NCI-H1105 treated with DMSO at 0.1 percent for 48 hours (cell line): ENCODE results near the gene AKTIP.
A peak's percentile ranks its signal among the peaks of the same experiment; 100 is the strongest.
"Not testable (repeated sequence)": the region's sequence is repeated elsewhere in the genome, so short reads cannot be mapped to it uniquely, and the experiment has no call there.

ENCODE experiments used
- DNase-seq: peaks from one replicate; lab custom pipeline; 2025; lab: John Stamatoyannopoulos, UW

Gene AKTIP

GRCh38 chr16:53502331-53503269 is at the start of gene AKTIP:
Gene AKTIP, minus strand, starts transcription at chr16:53503209. Its CDS starts 2,950 bp downstream, at chr16:53500259.
- no peak for DNase-seq

DNA sequence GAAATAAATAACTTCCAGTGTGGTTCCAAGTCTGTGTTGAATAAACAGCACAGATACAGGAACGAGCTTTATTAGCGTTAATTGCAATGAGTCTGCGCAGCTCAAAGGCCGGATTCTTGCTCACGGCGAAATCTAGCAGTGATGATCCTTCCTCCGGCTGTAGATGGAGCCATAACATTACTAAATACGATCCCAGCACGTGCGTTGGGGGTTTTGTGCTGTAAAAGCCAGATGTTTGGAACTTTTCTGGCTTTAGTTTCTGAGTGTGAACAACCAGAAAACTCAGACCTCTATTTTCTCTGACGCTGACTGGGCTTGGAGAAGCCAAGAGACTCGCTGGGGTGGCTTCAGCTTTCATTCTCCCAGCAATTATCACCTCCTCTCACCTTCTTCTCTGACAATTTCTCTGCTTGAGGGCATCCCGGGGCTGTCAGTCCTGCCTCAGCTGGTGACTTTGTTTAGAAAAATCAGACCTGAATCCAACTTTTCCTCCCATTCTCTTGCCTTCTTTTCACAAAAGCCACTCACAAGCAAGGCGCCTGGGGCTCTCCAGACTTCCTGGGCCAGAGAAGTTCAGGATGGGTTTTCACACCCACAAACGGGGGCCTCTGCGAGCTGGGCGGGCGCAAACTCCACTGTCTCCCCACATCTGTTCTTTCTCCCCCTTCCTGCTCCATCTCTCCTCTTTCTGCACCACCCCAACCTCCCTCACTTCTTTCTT is 47.1 kb upstream of the AKTIP start:
- DNase-seq, result peak; percentile 98

- DNase-seq, result no peak
Observed at GRCh38 chr16:53546988-53547391, 44.0 kb upstream of the AKTIP start.

DNA sequence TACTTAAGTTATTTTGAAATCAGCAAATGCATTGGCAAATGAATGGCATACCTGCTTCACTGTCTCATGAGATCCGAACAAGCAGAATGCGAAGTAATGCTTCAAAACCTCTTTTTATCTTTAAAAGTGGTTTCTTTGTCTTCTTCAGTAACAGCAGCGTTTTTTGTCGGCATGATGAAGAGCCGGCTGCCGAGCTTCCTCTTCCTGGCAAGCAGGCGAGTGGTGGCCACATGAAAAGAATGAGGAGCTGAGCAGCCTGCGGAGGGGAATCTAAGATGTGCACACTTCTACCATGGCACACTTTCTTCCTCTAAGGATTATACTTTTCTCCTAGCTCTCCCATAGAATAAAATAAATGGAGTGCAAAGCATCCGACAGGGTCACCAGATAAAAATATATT is 42.4 kb upstream of the AKTIP start:
- no peak for DNase-seq

GRCh38 chr16:53542283-53542682 is 39.3 kb upstream of the AKTIP start:
- no peak for DNase-seq

DNA sequence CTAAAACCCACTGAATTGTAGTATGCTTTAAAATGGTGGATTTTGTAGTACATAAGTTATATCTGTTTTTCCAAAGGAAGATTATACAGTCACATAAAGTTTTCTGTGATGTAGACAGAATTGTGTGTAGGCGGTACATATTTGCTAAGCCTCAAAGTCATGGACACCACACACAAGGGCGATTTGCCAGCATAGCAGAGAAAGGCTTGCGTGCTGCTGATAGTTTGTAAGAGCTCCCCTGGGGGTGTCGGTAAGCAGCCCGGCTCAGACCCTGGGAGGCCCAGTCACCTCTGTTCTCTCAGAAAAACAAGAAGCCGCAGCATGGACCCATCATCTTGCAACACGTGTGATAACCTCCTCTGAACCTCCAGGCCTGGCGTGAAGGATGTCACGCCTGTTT is 38.3 kb upstream of the AKTIP start:
- DNase-seq, result no peak

GRCh38 chr16:53539759-53540718 is 37.0 kb upstream of the AKTIP start:
- DNase-seq, result not testable (repeated sequence)

DNA sequence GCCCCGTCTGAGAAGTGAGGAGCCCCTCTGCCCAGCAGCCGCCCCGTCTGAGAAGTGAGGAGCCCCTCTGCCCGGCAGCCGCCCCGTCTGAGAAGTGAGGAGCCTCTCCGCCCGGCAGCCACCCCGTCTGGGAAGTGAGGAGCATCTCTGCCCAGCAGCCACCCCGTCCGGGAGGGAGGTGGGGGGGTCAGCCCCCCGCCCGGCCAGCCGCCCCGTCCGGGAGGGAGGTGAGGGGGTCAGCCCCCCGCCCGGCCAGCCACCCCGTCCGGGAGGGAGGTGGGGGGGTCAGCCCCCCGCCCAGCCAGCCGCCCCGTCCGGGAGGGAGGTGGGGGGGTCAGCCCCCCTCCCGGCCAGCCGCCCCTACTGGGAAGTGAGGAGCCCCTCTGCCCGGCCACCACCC is 36.3 kb upstream of the AKTIP start:
- DNase-seq, result not testable (repeated sequence)

GRCh38 chr16:53537626-53538025 is 34.6 kb upstream of the AKTIP start:
- DNase-seq, result no peak

GRCh38 chr16:53534206-53534605 is 31.2 kb upstream of the AKTIP start:
- no peak for DNase-seq

DNA sequence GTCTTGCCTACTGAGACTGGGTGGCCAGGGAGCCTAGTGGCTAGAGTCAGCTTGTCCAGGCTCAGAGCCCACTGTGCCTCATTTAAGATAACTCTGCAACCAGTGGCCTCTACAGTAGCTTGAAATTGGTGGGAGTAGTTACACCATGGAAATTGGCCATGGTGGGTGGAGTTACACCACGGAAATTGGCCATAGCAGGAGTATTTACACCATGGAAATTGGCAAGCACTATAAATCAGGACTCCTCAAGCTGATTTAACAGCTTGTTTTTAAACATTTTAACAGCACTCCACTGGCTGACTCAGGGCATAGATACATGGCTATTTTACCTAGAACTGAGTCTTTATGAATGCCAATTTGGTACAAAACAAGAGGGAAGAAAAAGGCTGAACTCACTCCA is 27.7 kb upstream of the AKTIP start:
- no peak for DNase-seq

- peak; percentile 94 for DNase-seq
Observed at GRCh38 chr16:53530046-53530445, 27.0 kb upstream of the AKTIP start.

- DNase-seq, result peak; percentile 95
Observed at GRCh38 chr16:53529513-53529912, 26.5 kb upstream of the AKTIP start.

- DNase-seq, result peak; percentile 22
Observed at GRCh38 chr16:53528797-53529196, 25.8 kb upstream of the AKTIP start.

GRCh38 chr16:53523971-53524548 is 21.1 kb upstream of the AKTIP start:
- DNase-seq, result no peak

- DNase-seq, result no peak
Observed at GRCh38 chr16:53523126-53523804, 20.3 kb upstream of the AKTIP start.

GRCh38 chr16:53519417-53520091 is 16.5 kb upstream of the AKTIP start:
- DNase-seq, result no peak

DNA sequence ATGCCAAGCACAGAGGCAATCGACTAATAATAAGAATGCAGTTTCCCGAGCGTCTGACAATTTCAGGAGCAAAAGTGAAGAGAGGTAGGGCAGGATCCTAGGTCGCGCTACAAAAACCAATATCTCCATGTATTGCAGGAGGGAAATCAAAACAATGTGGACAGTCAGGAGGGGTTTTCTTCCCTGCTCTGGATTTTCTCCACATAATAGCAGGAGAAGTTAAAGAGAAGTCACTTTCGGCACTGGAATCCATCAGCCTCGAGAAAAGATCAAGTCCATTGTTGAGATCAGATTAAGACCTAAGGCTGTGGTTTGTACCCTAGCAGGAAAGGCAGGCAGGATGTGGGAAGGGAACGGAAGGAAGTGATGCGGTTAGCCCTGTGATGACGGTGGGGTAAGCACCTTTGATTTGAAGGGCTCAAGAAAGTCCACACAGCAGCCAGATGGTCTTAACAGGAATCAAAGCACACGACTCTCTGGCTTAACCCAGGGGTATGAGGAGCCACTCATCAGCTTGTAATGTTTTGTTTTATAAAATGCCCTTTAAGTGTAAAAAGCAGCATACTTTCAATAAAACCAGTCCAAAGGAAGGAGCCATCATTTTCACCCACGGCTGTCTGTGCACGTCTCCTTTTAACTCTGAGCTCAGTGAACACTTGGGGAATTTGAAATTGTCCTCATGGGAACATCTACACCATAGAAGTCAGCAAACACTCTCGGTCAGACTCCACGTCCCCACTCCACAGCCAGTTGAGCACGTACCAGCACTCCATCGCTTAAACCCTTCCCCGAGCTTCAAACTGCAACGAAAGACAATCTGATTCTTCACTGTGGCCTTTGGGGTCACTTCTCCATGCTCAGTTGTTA is 15.8 kb upstream of the AKTIP start:
- DNase-seq, result no peak

DNA sequence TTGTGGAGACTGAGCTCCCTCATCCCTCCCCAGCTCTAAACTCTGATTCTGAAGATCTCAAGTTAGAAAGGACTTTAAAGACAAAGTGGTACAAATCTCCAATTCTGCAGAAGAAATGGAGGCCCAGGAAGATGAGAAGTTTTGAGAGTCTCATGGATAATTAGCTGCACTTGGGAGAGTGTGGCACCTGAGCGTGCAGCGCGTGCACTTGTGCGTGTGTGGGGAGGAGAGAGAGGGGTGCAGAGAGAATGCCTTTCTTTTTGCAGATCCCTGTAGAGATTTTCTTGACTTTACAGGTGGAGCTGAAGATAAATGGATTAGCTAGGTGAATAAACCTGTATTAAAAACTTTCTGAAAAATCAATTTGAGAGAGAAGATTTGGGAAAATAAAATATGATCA is 14.8 kb upstream of the AKTIP start:
- DNase-seq, result no peak
